Smooth muscle cell (in vitro differentiated cells): Measurements from ENCODE around the gene LTBP1. TPM values are rescaled to one million over a fixed set of nuclear protein-coding genes. Genes with fewer than 3 reads are reported as not detected.

ENCODE experiments used
- DNase-seq: peaks from one replicate; lab custom pipeline; 2025; ENCODE audit not compliant: unreplicated experiment; lab: John Stamatoyannopoulos, UW
- H2AFZ ChIP-seq: fragments of 200-600 bp; sonication (generic); 2 replicates; pipeline ENCODE4 v1.6.0; 2016; ENCODE audit warnings: antibody characterized with exemption, low read depth, mild to moderate bottlenecking
- H3F3A ChIP-seq: fragments of 200-600 bp; sonication (generic); 2 replicates; pipeline ENCODE4 v1.6.0; 2017; ENCODE audit warnings: antibody characterized with exemption, low read depth
- H3K27ac ChIP-seq: fragments of 200-600 bp; sonication (generic); 2 replicates; pipeline ENCODE4 v1.5.1; 2016; ENCODE audit warnings: low read depth, mild to moderate bottlenecking
- H3K27me3 ChIP-seq: fragments of 200-600 bp; sonication (generic); 2 replicates; pipeline ENCODE4 v1.6.1; 2016; ENCODE audit warnings: low read depth, mild to moderate bottlenecking
- H3K36me3 ChIP-seq: fragments of 200-600 bp; sonication (generic); 2 replicates; pipeline ENCODE4 v1.5.1; 2016; ENCODE audit warnings: low read depth
- H3K4me1 ChIP-seq: fragments of 200-600 bp; sonication (generic); 2 replicates; pipeline ENCODE4 v1.5.1; 2016; ENCODE audit warnings: low read depth
- H3K4me2 ChIP-seq: fragments of 200-600 bp; sonication (generic); 2 replicates; pipeline ENCODE4 v1.6.0; 2016; ENCODE audit warnings: mild to moderate bottlenecking
- H3K4me3 ChIP-seq: fragments of 200-600 bp; sonication (generic); 2 replicates; pipeline ENCODE4 v1.5.1; 2016; ENCODE audit warnings: mild to moderate bottlenecking
- H3K79me2 ChIP-seq: fragments of 200-600 bp; sonication (generic); 2 replicates; pipeline ENCODE4 v1.6.0; 2016; ENCODE audit warnings: low read depth, mild to moderate bottlenecking
- H3K9ac ChIP-seq: fragments of 200-600 bp; sonication (generic); 2 replicates; pipeline ENCODE4 v1.6.0; 2016; ENCODE audit warnings: low read depth
- H3K9me3 ChIP-seq: fragments of 200-600 bp; sonication (generic); replicated peaks from 2 replicates; pipeline ENCODE4 v1.5.1; 2016; ENCODE audit warnings: low read depth
- H4K20me1 ChIP-seq: fragments of 200-600 bp; sonication (generic); 2 replicates; pipeline ENCODE4 v1.6.0; 2016; ENCODE audit warnings: low read depth
- CTCF ChIP-seq: fragments of 200-600 bp; sonication (generic); IDR thresholded peaks from 2 replicates; pipeline ENCODE4 v1.5.1; 2017; ENCODE audit warnings: borderline replicate concordance, mild to moderate bottlenecking, antibody characterized with exemption; ENCODE audit not compliant: insufficient read depth, poor library complexity, severe bottlenecking
- WGBS: methylation state at CpG from one replicate; pipeline ENCODE4 v1.1.7; 2016; ENCODE audit warnings: low lambda C conversion rate; 5-methylcytosine and 5-hydroxymethylcytosine counted together
- polyA plus RNA-seq: library from polyadenylated mRNA; unstranded; fragments of >200 nt; fragmentation: Nextera tagmentation; extraction: Ambion mirVana; gene quantifications from 2 replicates; pipeline ENCODE4 v1.2.1, GENCODE V29; 2016
- total RNA-seq: library from RNA; depleted of rRNA; stranded (reverse); fragments of >200 nt; gene quantifications from 2 replicates; pipeline ENCODE4 v1.2.3, GENCODE V29; 2014

The LTBP1 gene
- total and polyA plus RNA-seq, 2 experiments from 2014 or later = 146 to 250 TPM

GRCh38 chr2:33104726-33105125 lies 158.0 kb downstream of the LTBP1 start:
- Histone ChIP-seq H3K9ac (peak overlapping the region; percentile 22), H3K4me3 (no peak overlapping the region), H3K4me2 (peak overlapping the region; percentile 40), H4K20me1 (no peaks in the 10 kb centered on the region), H2AFZ (peak overlapping the region; percentile 39), H3F3A (peaks cover 4% of the 10 kb centered on the region), H3K4me1 (peaks cover 17% of the 10 kb centered on the region), H3K36me3 (no peaks in the 10 kb centered on the region), H3K27me3 (no peaks in the 10 kb centered on the region), H3K27ac (peak overlapping the region; percentile 84), H3K79me2 (no peaks in the 10 kb centered on the region), H3K9me3 (no peaks in the 10 kb centered on the region)
- TF ChIP-seq CTCF = no peak
- no peak for DNase-seq
- WGBS = 38% methylated on average over 4 of the region's 4 CpGs

- no peak for DNase-seq
- H3K4me2 ChIP-seq = no peak overlapping the region
Measured at GRCh38 chr2:33106115-33106514, 159.4 kb downstream of the LTBP1 start.

GRCh38 chr2:33107690-33108482 lies 161.1 kb downstream of the LTBP1 start:
- H3K4me1 ChIP-seq = peaks cover 39% of the 10 kb centered on the region
- H3K27ac ChIP-seq = peak overlapping the region; percentile 92
- 56% methylated on average over 8 of the region's 8 CpGs for WGBS
- H3K79me2 ChIP-seq = no peaks in the 10 kb centered on the region
- H3F3A ChIP-seq = peaks cover 12% of the 10 kb centered on the region
- H3K27me3 ChIP-seq = no peaks in the 10 kb centered on the region
- H3K9me3 ChIP-seq = no peaks in the 10 kb centered on the region
- TF ChIP-seq CTCF = no peak
- no peak overlapping the region for H3K4me3 ChIP-seq
- no peak for DNase-seq
- no peak overlapping the region for H2AFZ ChIP-seq
- no peaks in the 10 kb centered on the region for H3K36me3 ChIP-seq
- H4K20me1 ChIP-seq = no peaks in the 10 kb centered on the region
- H3K9ac ChIP-seq = peak overlapping the region; percentile 74
- peak overlapping the region; percentile 78 for H3K4me2 ChIP-seq

More at GRCh38 chr2:33106115-33106514, 159.4 kb downstream of the LTBP1 start:
- Histone ChIP-seq H4K20me1 (no peaks in the 10 kb centered on the region), H3K4me3 (no peak overlapping the region), H3K79me2 (no peaks in the 10 kb centered on the region), H3F3A (peaks cover 12% of the 10 kb centered on the region), H3K9me3 (no peaks in the 10 kb centered on the region), H3K36me3 (no peaks in the 10 kb centered on the region), H3K4me1 (peaks cover 30% of the 10 kb centered on the region), H3K9ac (no peak overlapping the region), H3K27me3 (no peaks in the 10 kb centered on the region), H3K27ac (no peak overlapping the region), H2AFZ (no peak overlapping the region)
- no peak for TF ChIP-seq CTCF
